NCI-H1930 (cell line): ENCODE data around the gene TULP1.

Experiments used
- DNase-seq, 2 experiments: peaks; one replicate each; lab custom pipeline; 2025; lab: John Stamatoyannopoulos, UW

Gene TULP1

GRCh38 chr6:35483893-35484645 is 28.6 kb downstream of the TULP1 start:
- no peak for DNase-seq

GRCh38 chr6:35483490-35483889 is 29.2 kb downstream of the TULP1 start:
- no peak for DNase-seq

GRCh38 chr6:35483062-35483461 is 29.6 kb downstream of the TULP1 start:
- no peak for DNase-seq

- no peak for DNase-seq
Measured at GRCh38 chr6:35481226-35481625, 31.5 kb downstream of the TULP1 start.

GRCh38 chr6:35480176-35480575 is 32.5 kb downstream of the TULP1 start:
- DNase-seq: no peak

- no peak for DNase-seq
Measured at GRCh38 chr6:35478259-35478658, 34.4 kb downstream of the TULP1 start.

- DNase-seq: no peak
Measured at GRCh38 chr6:35477551-35478179, 35.0 kb downstream of the TULP1 start.

- DNase-seq: no peak
Measured at GRCh38 chr6:35477028-35477427, 35.7 kb downstream of the TULP1 start.

- DNase-seq: no peak
Measured at GRCh38 chr6:35476004-35476403, 36.7 kb downstream of the TULP1 start.

GRCh38 chr6:35475573-35475972 is 37.1 kb downstream of the TULP1 start:
- no peak for DNase-seq

GRCh38 chr6:35474942-35475570 is 37.6 kb downstream of the TULP1 start:
- DNase-seq: no peak

- DNase-seq: no peak
Measured at GRCh38 chr6:35474131-35474941, 38.4 kb downstream of the TULP1 start.

- DNase-seq: no peak
Measured at GRCh38 chr6:35473850-35474130, 38.9 kb downstream of the TULP1 start.

GRCh38 chr6:35473075-35473849 is 39.4 kb downstream of the TULP1 start:
- DNase-seq: no peak

- no peak for DNase-seq
Measured at GRCh38 chr6:35471836-35472345, 40.8 kb downstream of the TULP1 start.

- DNase-seq: no peak
Measured at GRCh38 chr6:35470663-35471120, 42.0 kb downstream of the TULP1 start.

GRCh38 chr6:35469751-35470662 is 42.7 kb downstream of the TULP1 start:
- DNase-seq: no peak

GRCh38 chr6:35468980-35469750 is 43.5 kb downstream of the TULP1 start:
- DNase-seq: no peak

- peak; percentile 92 to 97 for DNase-seq
Measured at GRCh38 chr6:35468181-35468979, 44.3 kb downstream of the TULP1 start, which contains the start of gene RPL10A. Gene RPL10A (plus strand): TSS chr6:35468401. CDS start chr6:35468435, 34 bp downstream.
